ENCODE measurements around the gene CLDND2. TPM values are rescaled to one million over a fixed set of nuclear protein-coding genes. Genes with fewer than 3 reads are reported as not detected.

The CLDND2 gene
- total RNA-seq, 1 experiment from 2014 or later: not detected

DNA sequence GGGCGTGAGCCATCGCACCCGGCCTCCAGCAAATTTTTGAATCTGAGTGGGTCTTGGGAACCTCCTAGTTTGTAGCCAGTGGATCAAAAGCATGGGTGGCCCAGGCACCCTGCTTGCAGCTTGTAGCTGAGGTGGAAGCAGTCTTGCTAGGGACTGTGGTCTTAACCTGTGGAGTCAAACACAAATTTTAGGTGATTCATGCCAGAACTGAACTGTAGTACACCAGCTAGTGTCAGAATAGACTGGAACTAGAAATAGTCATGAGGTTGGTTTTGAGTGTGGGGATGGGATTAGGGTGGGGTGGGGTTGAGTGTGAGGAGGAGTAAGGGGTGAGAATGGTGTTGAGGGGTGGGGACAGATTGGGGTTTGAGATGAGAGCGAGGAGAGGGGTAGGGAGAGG, 13.2 kb upstream of the CLDND2 start:
- DNase-seq (ENCODE audit: low read depth): no peak

DNA sequence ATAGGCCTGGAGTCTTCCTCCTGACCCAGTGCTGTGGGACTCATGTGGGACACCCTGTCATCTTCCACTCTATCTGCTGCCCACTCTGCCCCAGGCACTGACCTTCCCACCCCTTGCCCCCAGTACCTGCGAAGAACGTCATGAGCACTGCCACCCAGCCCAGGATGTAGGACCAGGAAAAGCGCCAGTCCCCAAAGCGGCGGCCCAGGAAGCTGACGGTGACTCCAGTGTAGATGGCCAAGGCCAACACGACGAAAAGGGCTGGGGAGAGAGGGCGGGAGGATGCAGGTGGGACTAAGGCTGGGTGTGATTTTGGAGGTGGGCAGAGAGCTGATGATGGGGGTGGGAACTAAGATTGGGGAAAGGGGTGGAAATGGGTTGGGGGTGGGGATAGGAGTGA, 11.6 kb upstream of the CLDND2 start:
- no peak for DNase-seq (ENCODE audit: low read depth)

DNA sequence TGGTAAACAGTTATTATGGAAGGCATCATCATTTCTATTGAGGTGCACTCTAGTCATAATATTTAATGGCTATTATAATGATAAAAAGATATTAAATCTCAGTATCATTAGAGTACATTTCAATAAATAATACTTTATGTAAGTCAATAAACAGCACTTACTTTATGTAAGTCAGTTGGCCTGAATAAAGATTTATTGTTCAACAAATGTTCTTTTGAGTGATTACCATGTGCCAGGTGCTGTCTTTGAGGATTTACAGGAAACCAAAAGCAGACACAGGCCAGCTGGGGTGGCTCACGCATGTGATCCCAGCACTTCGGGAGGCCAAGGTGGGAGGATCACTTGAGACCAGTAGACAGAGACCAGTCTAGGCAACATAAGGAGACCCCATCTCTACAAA, 8.6 kb upstream of the CLDND2 start:
- no peak for DNase-seq (ENCODE audit: low read depth)

DNA sequence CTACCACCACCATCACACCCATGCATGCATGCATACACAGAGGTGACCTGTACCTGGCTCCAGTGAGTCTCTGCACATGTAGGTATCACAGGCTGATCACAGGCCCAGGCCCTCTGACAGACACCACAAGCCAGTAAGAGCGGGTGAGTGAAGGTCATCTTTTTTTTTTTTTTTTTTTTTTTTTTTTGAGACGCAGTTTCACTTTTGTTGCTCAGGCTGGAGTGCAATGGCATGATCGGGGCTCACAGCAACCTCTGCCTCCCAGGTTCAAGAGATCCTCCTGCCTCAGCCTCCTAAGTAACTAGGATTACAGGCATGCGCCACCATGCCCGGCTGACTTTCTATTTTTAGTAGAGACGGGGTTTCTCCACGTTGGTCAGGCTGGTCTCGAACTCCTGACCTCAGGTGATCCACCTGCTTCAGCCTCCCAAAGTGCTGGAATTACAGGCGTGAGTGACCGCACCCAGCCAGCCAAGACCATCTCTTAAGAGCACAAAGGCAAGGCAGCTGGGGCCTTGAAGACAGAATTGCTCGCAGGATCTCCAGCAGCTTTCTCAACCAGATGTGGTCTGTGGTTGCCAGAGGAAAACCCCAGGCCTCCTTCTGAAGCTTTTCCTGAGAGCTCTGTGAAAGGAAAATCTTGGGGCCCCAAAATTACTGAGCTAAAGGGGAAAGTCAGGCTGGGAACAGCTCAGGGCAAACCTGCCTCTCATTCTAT, 6.9 kb upstream of the CLDND2 start:
- DNase-seq (ENCODE audit: low read depth): no peak

DNA sequence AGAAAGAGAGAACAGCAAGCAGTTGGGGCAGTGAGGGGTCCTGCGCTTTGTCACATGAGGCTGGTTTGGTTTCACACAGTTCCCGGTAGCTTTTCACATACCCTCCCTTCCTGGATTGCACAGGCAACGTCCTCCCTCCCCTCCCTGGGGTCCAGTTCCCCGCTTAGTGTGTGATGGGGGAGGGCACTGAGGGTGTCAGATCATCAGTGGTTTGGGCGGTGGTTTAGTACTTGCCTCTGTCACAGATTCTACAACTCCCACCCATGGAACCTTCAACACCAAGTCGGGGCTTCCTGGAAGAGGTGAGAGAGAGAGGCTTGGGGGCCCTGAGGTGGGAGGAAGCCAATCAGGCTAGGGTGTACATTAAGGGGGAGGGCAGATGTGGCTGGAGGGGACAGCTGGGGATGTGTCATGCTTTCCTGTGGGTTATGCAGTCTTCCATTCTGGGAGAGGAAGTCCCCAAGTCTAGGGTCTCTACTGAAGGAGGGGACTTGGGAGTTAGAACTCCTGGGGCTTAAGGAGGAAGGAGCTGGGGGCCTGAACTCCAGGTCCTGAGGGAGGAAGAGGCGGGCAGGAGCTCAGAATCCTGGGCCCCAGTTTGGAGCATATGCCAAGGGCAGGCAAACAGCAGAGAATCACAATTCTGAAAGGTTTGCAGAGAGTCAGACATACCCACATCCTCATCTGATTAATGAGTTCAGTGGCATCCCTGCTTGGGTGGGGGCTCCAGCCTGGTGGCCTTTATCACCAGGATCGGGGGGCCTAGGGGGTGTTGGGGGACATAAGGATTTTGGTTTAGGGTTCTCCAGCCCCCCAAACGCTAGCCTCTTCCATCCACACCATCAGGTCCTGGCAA, 4.1 kb upstream of the CLDND2 start, which contains the start of gene NKG7:
TSS of gene NKG7 (minus strand) at position 6 of the 856 bp plus-strand sequence. CDS start 119 bp downstream, outside the sequence.
- DNase-seq (ENCODE audit: low read depth): no peak

DNA sequence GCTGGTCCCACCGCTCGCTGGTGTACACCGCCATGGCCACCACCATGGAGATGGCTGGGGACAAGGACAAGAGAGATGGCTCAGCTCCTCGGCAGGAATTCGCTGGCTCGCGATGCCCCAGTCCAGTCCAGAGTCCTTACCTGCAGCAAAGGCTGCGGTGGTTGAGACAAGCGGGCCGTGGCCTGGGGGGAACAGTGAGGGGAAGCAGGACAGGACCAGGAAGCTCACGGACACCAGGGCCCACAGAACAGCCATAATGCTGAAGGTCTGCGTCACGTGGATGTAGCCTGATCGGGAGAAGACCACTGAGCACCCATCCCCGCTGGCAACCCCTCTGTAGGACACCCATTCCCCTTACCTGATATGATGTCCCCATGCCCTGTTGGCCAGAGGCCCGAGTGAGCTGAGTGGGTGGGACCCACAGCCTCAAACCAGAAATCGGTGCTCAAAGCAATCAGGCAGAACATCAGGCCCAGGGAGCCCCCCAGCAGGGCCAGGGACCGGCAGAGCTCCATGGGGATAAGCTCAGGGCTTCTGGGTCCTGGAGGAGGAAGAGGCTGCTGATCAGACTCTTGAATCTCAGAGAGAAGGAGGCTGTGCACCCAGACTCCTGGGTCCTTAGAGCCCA, 3.3 kb upstream of the CLDND2 start:
- no peak for DNase-seq (ENCODE audit: low read depth)

DNA sequence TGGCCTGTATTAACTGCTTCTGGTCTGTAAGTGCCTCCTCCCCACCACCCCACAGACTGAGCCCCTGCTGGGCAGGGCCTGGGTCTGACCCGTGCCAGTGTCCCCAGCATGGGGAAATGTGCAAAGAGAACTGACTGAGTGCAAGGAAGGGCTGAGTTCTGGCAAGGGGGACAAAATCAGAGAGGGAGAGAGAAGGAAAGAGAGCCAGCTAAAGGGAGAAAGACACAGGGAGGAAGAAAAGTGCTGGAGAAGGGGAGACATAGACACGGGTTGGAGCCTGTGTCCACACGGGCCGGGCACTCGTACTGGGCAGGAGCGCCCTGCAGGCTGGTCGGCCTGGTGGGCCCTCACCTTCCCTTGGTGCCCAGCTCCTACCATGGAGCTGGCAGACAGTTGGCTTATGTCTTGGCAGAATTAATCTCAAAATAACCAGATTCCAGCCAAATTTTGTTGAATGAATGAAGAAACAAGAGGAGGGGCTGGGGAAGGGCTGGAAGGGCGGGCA, 2.4 kb upstream of the CLDND2 start:
- no peak for DNase-seq (ENCODE audit: low read depth)

DNA sequence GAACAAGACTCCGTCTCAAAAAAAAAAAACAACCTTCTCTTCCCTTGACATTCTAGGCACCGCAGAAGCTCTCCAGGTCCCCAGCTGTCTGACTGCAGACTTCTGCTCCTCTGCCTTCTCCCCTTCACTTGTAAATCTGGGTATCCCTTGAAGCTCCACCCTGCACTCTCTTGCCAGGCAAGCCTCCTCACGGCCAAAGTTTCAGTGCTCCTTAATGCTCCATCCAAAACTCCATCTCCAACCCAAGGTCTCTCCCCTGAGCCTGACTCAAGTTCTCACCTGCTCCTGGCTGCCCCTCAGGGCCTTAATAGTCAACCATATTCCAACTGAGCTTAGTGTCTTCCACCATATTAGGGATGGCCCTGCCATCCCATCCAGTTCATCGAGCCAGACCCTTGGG, 1.4 kb upstream of the CLDND2 start:
- no peak for DNase-seq (ENCODE audit: low read depth)

DNA sequence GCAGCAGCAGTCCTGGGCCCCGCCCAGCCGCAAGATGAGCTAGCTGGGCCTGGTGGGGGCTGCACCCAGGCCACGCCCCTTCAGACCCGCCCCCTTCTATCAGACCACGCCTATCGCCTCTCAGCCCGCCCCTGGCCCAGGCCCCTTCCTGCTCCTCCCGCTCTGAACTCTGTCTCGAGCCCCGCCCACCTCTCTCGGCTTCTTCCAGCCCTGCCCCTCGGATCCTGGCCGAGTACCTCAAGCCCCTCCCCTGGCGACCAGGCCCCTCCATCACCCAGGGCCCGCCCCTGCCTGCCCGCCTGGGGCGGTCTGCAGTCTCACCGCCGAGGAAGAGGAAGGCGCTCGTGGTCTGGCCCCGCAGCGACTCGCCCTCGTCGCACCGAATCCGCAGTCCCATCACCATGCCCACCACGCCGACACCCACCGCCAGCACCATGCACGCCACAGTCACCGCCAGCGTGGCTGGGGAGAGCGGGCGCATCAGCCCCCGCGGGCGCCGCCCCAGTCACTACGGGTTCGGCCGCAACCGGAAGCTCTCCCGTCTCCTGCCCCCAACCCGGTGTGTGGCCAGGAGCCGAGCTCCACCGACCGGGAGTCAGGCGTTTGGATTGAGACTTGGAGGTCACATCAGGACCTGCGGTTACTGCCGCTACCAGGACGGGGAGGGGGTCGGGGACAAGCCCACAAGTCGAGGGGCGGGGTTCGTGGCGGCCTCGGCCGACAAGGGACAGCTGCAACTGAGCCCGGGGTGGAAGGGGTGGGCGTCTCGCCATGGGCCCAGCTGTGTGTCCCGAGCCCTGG, 1.0 kb downstream of the CLDND2 start:
- peak; percentile 98 for DNase-seq (ENCODE audit: low read depth)

DNA sequence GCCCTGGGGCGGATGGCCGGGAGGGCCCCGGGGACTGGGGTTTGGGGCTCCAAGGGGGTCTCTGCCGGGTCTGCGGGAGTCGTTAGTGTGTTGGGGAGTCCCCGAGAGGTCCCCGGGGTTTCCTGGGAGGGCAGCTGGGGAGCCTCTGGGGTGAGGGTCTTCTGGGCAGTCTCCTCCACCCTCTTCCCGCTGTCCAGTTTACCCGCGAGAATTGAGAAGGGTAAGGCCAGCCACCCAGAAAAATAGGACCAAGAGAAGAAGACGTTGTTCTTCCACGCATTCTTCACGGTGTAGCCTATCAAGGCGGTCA, 1.6 kb downstream of the CLDND2 start:
- DNase-seq (ENCODE audit: low read depth): no peak

DNA sequence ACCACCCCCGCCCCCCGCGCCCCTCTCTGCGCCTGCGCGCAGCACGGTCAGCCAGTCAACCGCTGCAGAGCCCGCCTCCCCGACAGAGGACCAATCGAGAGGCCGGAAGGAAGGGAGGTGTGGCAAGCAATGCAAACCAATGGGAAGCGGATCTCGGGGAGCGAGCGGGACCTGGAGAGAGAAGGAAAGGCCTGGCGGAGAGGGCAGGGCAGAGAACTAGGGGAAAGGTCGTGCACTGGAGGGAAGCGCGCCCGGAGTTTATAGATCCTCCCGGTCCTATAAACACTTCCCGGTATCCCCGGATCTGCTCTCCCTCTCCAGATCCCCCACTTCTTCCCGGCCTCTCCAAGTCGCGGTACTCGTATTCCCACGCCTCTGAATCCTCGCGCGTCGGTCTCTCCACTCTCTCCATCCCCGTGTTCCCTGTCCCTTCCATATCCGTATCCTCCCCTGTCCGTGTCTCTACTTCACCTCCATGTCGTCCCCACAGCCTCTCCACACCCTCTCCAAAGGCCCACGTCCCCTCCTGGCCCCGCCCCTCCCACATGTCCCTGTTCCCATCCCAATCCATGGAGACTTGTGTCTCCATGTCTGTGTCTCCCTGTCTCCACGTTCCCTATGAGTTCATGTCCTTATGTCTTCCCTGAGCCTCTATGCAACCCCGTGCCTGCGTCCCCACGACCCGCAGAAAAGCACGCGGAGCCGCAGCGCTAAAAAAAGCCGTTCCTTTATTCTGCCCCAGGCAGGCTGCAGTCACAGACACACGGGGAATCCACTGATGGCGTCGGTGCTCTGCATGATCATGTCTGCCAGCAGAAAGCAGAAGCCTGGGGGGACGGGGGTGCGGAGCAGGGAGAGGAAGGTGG, 2.2 kb downstream of the CLDND2 start:
- DNase-seq (ENCODE audit: low read depth): peak; percentile 99

DNA sequence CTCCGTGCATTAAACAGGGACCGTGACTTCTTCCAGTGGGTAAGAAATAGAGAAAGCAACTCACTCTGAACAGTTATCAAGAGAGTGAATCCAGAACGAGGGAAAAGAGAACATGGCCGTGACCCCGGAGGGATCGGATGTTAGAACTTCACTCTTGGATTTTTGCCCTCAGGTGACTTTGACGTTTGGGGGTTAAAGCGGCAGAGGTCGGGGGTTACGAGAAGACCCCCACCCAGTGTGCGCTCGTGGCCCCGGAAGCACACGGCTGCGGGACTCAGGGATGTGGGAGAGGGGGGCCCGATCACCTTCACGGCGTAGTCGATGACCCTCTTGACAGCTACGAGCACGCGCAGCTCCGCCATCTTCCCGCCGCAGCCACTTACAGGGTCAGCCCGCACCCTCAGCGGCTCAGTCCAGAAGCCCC, 2.8 kb downstream of the CLDND2 start, which contains the start of gene ETFB:
TSS of gene ETFB (minus strand) at position 424 of the 424 bp plus-strand sequence. CDS start at position 362, 62 bp downstream.
- DNase-seq (ENCODE audit: low read depth): no peak

DNA sequence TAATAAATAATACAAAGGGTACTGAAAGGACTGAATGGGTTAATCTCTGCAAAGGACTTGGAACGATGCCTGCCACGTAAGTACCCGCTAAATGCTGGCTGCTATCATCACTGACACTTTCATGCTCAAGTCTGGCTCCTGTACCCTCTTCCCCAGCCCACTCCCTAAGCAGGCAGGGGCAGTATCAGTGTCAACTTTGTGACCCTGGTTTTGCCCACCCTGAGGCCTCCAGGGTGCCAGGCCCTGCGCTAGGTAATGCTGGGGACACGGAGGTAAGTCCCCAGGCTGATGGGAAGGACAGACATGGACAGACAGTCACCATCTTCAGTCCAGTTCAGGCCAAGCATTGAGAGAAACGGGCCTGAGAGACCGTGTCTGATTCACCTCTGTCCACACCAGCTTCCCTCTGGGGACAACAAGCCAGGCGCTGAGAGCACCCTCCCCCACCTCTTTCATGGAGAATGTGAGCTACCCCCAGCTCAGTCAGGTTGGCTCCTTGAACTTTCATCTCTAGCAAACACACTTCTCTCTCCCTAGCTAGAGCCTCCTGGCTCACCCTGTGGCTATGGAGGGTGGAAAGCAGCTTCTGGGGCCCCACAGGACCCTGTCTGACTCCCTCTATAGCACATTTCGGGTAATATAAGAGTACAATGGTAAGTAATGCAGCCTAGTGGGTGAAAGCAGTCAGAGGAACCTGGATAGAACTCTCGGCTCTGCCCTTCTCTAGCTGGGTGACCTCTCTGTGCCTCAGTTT, 3.4 kb downstream of the CLDND2 start:
- peak; percentile 70 for DNase-seq (ENCODE audit: low read depth)

DNA sequence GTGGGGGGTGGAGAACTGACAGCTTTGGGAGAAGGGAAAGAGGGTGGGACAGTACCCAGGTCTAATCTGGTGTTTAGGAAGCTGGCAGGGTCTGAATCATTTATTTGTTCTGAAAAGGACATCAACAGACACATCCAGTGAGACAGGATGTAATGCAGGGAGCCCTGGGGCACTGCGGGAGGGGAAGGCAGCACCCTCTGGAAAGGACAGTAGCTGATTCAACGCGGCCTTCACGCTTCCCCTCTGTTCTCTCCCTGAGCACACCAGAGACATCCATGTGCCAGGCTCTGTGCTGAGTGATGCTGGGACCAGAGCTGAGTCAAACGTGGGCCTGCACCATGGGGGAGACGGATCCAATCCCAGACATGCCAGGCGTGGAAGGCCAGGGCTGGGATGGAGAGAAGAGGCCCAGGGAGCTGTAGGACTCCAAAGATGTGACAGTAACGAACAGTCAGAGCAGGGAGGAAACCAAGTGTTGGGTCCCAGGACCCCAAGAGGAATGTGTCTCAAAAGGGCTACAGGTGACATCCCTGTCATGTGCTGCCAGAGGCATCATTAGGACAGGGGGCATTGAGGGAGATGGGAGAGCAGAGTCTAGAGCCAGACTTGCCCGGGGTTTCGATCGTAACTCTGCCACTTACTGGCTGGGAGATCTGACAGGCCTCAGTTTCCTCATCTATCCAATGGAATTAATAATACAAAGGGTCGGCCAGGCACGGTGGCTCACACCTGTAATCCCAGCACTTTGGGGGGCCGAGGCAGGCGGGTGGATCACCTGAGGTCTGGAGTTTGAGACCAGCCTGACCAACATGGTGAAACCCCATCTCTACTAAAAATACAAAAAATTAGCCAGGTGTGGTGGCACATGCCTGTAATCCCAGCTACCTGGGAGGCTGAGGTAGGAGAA, 4.3 kb downstream of the CLDND2 start:
- DNase-seq (ENCODE audit: low read depth): peak; percentile 83

DNA sequence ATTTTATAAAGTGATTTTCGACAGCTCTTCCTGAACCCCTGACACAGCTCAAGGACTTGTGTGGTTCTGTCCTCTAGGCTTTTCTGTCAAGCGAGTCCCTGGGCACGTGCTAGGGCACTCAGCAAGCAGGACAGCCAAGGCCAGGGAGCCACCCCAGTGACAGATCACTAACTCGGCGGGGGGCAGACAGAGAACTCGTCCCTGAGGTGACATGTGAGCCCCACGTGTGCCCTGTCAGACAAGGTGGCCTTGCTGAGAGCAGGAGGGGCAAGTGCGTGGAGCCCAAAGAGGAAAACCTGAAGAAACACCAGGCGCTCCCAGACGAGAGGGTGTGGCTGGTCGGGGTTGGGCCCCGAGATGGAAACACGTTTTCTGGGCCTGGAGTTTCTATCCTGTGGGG, 7.6 kb downstream of the CLDND2 start:
- DNase-seq (ENCODE audit: low read depth): no peak

DNA sequence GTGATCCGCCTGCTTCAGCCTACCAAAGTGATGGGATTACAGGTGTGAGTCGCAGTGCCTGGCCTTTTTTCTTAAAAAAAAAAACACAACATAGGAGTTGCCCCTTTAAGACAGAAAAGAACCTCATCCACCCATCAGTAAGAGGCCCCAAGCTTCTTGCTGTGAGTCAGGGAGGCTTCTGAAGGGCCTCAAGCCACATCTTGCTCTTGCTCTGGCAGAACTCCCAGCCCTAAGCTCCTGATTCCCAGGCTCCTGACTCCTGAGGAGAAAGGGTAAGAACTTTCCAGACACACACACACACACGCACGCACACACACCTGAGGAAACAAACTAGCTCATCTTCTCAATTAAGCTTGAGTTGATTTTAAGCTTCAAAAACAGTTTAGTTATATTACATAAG, 9.5 kb downstream of the CLDND2 start:
- peak; percentile 90 for DNase-seq (ENCODE audit: low read depth)

DNA sequence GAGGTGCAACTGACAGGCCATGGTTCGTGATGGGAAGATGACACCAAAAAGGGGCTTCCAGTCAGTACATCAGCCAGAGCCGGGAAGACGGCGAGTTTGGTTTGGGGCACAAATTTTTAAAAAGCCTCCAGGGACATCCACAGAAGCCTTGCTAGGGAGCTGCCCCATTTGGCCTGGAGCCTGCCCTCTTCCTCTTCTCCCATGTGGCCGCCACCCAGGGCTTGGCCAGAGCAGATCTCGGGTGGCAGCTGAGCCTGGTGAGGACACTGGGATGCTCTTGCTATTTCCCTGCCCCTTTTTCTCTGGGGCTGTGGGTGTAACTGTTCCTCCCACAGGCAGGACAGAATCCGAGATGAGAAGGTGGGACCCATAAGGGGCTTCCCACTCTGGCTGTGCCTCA, 10.9 kb downstream of the CLDND2 start:
- DNase-seq (ENCODE audit: low read depth): no peak

DNA sequence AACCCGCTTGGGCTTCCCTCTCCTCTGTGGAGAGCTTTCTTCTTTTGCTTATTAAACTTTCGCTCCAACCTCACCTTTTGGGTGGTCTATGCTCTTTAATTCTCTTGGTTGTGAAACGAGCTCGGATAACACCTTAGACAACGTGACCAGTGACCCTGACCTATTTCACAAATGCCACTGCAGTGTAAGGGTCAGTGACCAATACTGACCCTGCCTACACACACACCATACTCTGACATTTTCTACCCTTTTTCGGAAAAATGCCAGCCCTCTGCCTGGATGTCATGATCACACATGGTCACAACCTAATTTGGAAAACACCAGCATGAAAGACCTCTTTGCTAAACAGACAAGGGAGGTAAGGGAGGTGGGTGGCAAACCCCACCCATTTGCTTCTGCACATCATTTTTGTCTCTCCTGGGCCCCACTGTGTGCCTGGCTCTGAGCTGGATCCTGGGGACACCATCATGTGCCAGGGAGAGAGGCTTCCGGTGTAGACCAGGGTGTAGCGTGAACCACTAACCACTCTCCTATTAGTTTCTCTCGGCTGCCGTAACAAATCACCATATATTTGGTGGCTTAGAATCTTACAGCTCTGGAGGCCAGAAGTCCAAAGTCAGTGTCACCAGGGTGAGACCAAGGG, 12.5 kb downstream of the CLDND2 start:
- DNase-seq (ENCODE audit: low read depth): no peak

Data from RPMI7951 (cell line).